ENCODE measurements around the gene SNX8.
A peak's percentile ranks its signal among the peaks of the same experiment; 100 is the strongest.

The SNX8 gene

GRCh38 chr7:2203766-2204300 is 110.4 kb downstream of the SNX8 start:
- Mint-ChIP-seq H3K9me3 (no peaks in the 10 kb centered on the region), H3K27me3 (no peaks in the 10 kb centered on the region), H3K36me3 (peaks cover 16% of the 10 kb centered on the region), H3K4me1 (peaks cover 13% of the 10 kb centered on the region), H3K27ac (peak overlapping the region; percentile 67), H3K4me3 (no peak overlapping the region)
- DNase-seq (ENCODE audit: low spot score in 2 of 2) = no peak
- peak; percentile 80 for ATAC-seq (ENCODE audit: low read depth)

- Mint-ChIP-seq H3K4me3 (no peak overlapping the region), H3K36me3 (peaks cover 10% of the 10 kb centered on the region), H3K27me3 (no peaks in the 10 kb centered on the region), H3K9me3 (no peaks in the 10 kb centered on the region), H3K4me1 (peaks cover 13% of the 10 kb centered on the region), H3K27ac (peak overlapping the region; percentile 67)
- ATAC-seq (ENCODE audit: low read depth) (no peak), DNase-seq (ENCODE audit: low spot score in 2 of 2) (no peak)
These were observed 111.1 kb downstream of the SNX8 start for GRCh38 chr7:2202901-2203765.

GRCh38 chr7:2202361-2202761 is 111.9 kb downstream of the SNX8 start:
- no peaks in the 10 kb centered on the region for H3K9me3 Mint-ChIP-seq
- H3K4me3 Mint-ChIP-seq = no peak overlapping the region
- no peaks in the 10 kb centered on the region for H3K27me3 Mint-ChIP-seq
- H3K36me3 Mint-ChIP-seq = peaks cover 14% of the 10 kb centered on the region
- no peak overlapping the region for H3K27ac Mint-ChIP-seq
- ATAC-seq (ENCODE audit: low read depth) (no peak), DNase-seq (ENCODE audit: low spot score in 2 of 2) (no peak)
- peaks cover 13% of the 10 kb centered on the region for H3K4me1 Mint-ChIP-seq
